A549 (cell line): ENCODE results near the gene ADAMTSL3. TPM values are rescaled to one million over a fixed set of nuclear protein-coding genes. Genes with fewer than 3 reads are reported as not detected.

Source experiments
- ATAC-seq, 2 experiments: fragments of 200-7000 bp in 1 of 2; fragments of >200 bp in 1 of 2; cut with Nextera tagmentation in 1 of 2; cut with Tn5 transposase in 1 of 2; 3 replicates each; pipeline versions ENCODE4 v1.8.0 to v1.9.1; 2018 to 2020; ENCODE audit warnings: mild to moderate bottlenecking in 1 of 2, moderate library complexity in 1 of 2
- CTCF ChIA-PET: fragments of 300-600 bp; sonication (Branson Sonifier 250); formaldehyde crosslinking; extraction: SDS; loops from one replicate; lab custom pipeline; 2021; ENCODE audit warnings: antibody characterized with exemption, inconsistent platforms; lab: Yijun Ruan, JAX
- POLR2A ChIA-PET: fragments of 350-600 bp; formaldehyde crosslinking; extraction: SDS; loops from one replicate; lab custom pipeline; 2021; ENCODE audit warnings: antibody characterized with exemption, inconsistent platforms; lab: Yijun Ruan, JAX
- DNase-seq, 2 experiments: peaks; one replicate each; pipeline versions ENCODE4 v3.0.0 to v3.0.0-alpha.2; 2011 to 2016; ENCODE audit warnings: low read depth in 1 of 2, low spot score in 1 of 2
- FAIRE-seq: peaks from 2 replicates; lab custom pipeline; 2011; peaks lifted over from hg19 to GRCh38; lab: Jason Lieb, UNC
- H3K27ac ChIP-seq, 2 experiments: fragments of >200 bp; sonication (Bioruptor Twin); formaldehyde crosslinking; 3 replicates each; pipeline ENCODE4 v1.5.1; 2016 to 2017
- H3K4me1 ChIP-seq: fragments of >200 bp; sonication (Bioruptor Twin); formaldehyde crosslinking; 3 replicates; pipeline ENCODE4 v1.6.1; 2016
- H3K4me2 ChIP-seq: fragments of >200 bp; sonication (Bioruptor Twin); formaldehyde crosslinking; 3 replicates; pipeline ENCODE4 v1.6.1; 2016
- H3K4me3 ChIP-seq: fragments of >200 bp; sonication (Bioruptor Twin); formaldehyde crosslinking; 3 replicates; pipeline ENCODE4 v1.5.1; 2016
- H3K9me3 ChIP-seq: fragments of >200 bp; sonication (Bioruptor Twin); formaldehyde crosslinking; 3 replicates; pipeline ENCODE4 v1.6.1; 2016
- ATOH8 ChIP-seq: fragments of 250-450 bp; sonication (Bioruptor Pico); IDR thresholded peaks from 2 replicates; pipeline ENCODE4 v1.5.0; 2020; ENCODE audit warnings: low read depth, mild to moderate bottlenecking, moderate library complexity
- CHD2 ChIP-seq: fragments of 150-350 bp; IDR thresholded peaks from 2 replicates; pipeline ENCODE4 v1.6.1; 2014; ENCODE audit warnings: low read length; ENCODE audit not compliant: partially characterized antibody
- EHF ChIP-seq: fragments of 250-450 bp; sonication (Bioruptor Pico); IDR thresholded peaks from 2 replicates; pipeline ENCODE4 v1.5.0; 2020; ENCODE audit warnings: mild to moderate bottlenecking
- EHMT2 ChIP-seq: fragments of 200-600 bp; sonication (generic); IDR thresholded peaks from 2 replicates; pipeline ENCODE4 v1.6.1; 2016; ENCODE audit warnings: antibody characterized with exemption, low read depth, mild to moderate bottlenecking, moderate library complexity
- EP300 ChIP-seq, 2 experiments: fragments of >200 bp; sonication (Bioruptor Twin); formaldehyde crosslinking; IDR thresholded peaks; 2 replicates in 1 of 2; 3 replicates in 1 of 2; pipeline ENCODE4 v1.6.1; 2016 to 2017
- FOXS1 ChIP-seq: fragments of 250-450 bp; sonication (Bioruptor Pico); IDR thresholded peaks from 2 replicates; pipeline ENCODE4 v1.5.0; 2020; ENCODE audit warnings: mild to moderate bottlenecking, moderate library complexity
- GATA3 ChIP-seq: IDR thresholded peaks from 2 replicates; pipeline ENCODE4 v1.6.1; 2012; ENCODE audit warnings: borderline replicate concordance
- HDAC2 ChIP-seq: fragments of 200-600 bp; sonication (generic); IDR thresholded peaks from 2 replicates; pipeline ENCODE4 v1.6.1; 2016
- HMGXB4 ChIP-seq: fragments of 250-450 bp; sonication (Bioruptor Pico); IDR thresholded peaks from 2 replicates; pipeline ENCODE4 v1.5.0; 2021; ENCODE audit warnings: mild to moderate bottlenecking, moderate library complexity, borderline replicate concordance
- HOXA7 ChIP-seq: fragments of 250-450 bp; sonication (Bioruptor Pico); IDR thresholded peaks from 2 replicates; pipeline ENCODE4 v1.5.0; 2020; ENCODE audit warnings: mild to moderate bottlenecking, moderate library complexity
- HOXB5 ChIP-seq: fragments of 250-450 bp; sonication (Bioruptor Pico); IDR thresholded peaks from 2 replicates; pipeline ENCODE4 v1.5.0; 2020; ENCODE audit warnings: mild to moderate bottlenecking, moderate library complexity
- JUN ChIP-seq, 2 experiments: fragments of >200 bp; sonication (Bioruptor Twin); formaldehyde crosslinking; IDR thresholded peaks; 2 replicates in 1 of 2; 3 replicates in 1 of 2; pipeline ENCODE4 v1.6.1; 2016 to 2017
- KDM5A ChIP-seq: fragments of 200-600 bp; sonication (generic); IDR thresholded peaks from 2 replicates; pipeline ENCODE4 v1.6.1; 2016; ENCODE audit warnings: antibody characterized with exemption, mild to moderate bottlenecking
- MAFK ChIP-seq: fragments of 450-650 bp; IDR thresholded peaks from 2 replicates; pipeline ENCODE4 v1.6.1; 2014; ENCODE audit not compliant: partially characterized antibody
- MAZ ChIP-seq: fragments of 150-350 bp; IDR thresholded peaks from 2 replicates; pipeline ENCODE4 v1.6.1; 2014; ENCODE audit warnings: antibody characterized with exemption, low read depth, low read length, borderline replicate concordance
- NFE2L2 ChIP-seq: fragments of 150-350 bp; conservative IDR thresholded peaks from 2 replicates; pipeline ENCODE4 v1.6.1; 2014; ENCODE audit warnings: low read length
- NR3C1 ChIP-seq: fragments of >200 bp; sonication (Bioruptor Twin); formaldehyde crosslinking; IDR thresholded peaks from 3 replicates; pipeline ENCODE4 v1.6.1; 2017
- PHF8 ChIP-seq: fragments of 200-600 bp; sonication (generic); IDR thresholded peaks from 2 replicates; pipeline ENCODE4 v1.6.1; 2016; ENCODE audit warnings: low read depth, mild to moderate bottlenecking, antibody characterized with exemption, moderate library complexity, borderline replicate concordance
- RARB ChIP-seq: fragments of 250-450 bp; sonication (Bioruptor Pico); IDR thresholded peaks from 2 replicates; pipeline ENCODE4 v1.8.0; 2021; ENCODE audit warnings: mild to moderate bottlenecking, moderate library complexity
- REST ChIP-seq: fragments of 200-600 bp; sonication (generic); IDR thresholded peaks from 2 replicates; pipeline ENCODE4 v1.6.1; 2016; ENCODE audit warnings: antibody characterized with exemption, mild to moderate bottlenecking, moderate library complexity
- SMC3 ChIP-seq: fragments of >200 bp; sonication (Bioruptor Twin); formaldehyde crosslinking; IDR thresholded peaks from 3 replicates; pipeline ENCODE4 v1.6.1; 2018; ENCODE audit warnings: inconsistent platforms
- TFCP2L1 ChIP-seq: fragments of 250-450 bp; sonication (Bioruptor Pico); IDR thresholded peaks from 2 replicates; pipeline ENCODE4 v1.5.0; 2021; ENCODE audit warnings: mild to moderate bottlenecking
- TP53 ChIP-seq: fragments of 250-450 bp; sonication (Bioruptor Pico); IDR thresholded peaks from 2 replicates; pipeline ENCODE4 v1.5.0; 2021; ENCODE audit warnings: mild to moderate bottlenecking, moderate library complexity
- ZNF302 ChIP-seq: fragments of 250-450 bp; sonication (Bioruptor Pico); IDR thresholded peaks from 2 replicates; pipeline ENCODE4 v1.9.0; 2021; ENCODE audit warnings: inconsistent platforms, mild to moderate bottlenecking, moderate library complexity
- ZSCAN20 ChIP-seq: fragments of 250-450 bp; sonication (Bioruptor Pico); IDR thresholded peaks from 2 replicates; pipeline ENCODE4 v1.8.0; 2022; ENCODE audit warnings: mild to moderate bottlenecking, moderate library complexity
- WGBS: methylation state at CpG from one replicate; pipeline ENCODE4 v1.1.6; 2017; ENCODE audit errors: missing lambda C conversion rate; 5-methylcytosine and 5-hydroxymethylcytosine counted together
- polyA plus RNA-seq, 4 experiments: library from polyadenylated mRNA; depleted of rRNA in 3 of 4; stranded (reverse); fragments of >200 nt; fragmentation: RNase III in 1 of 4; extraction: RNeasy Plus Mini Kit Qiagen cat#74134 plus additional on column Dnase treatment in 1 of 4; gene quantifications; 2 replicates in 3 of 4; 3 replicates in 1 of 4; pipeline ENCODE4 v1.2.3, GENCODE V29; 2011 to 2017

The ADAMTSL3 gene
- polyA plus RNA-seq, 2 of the 4 experiments (the other 2 are of a cell fraction), result 0.22 to 0.25 TPM

- no peak overlapping the region for H3K4me3 ChIP-seq
- no peak overlapping the region for H3K27ac ChIP-seq
- H3K4me2 ChIP-seq, result no peak overlapping the region
- POLR2A ChIA-PET, result no interaction called here
- no peak for ATAC-seq
- no peak for TF ChIP-seq HOXA7 (CRISPR knock-in tag)
- no peak for TF ChIP-seq ATOH8 (CRISPR knock-in tag)
- no peak for TF ChIP-seq SMC3
- TF ChIP-seq NR3C1, result no peak
- TF ChIP-seq GATA3, result no peak
- no peak for TF ChIP-seq MAZ
- FAIRE-seq, result no peak
- DNase-seq, result no peak
- H3K9me3 ChIP-seq, result peaks cover 4% of the 10 kb centered on the region; the same call in 2 of the 3 replicates
- CTCF ChIA-PET, result no interaction called here
- H3K4me1 ChIP-seq, result no peaks in the 10 kb centered on the region
- WGBS, result 9% methylated on average over 1 of the region's 1 CpG
Measured at GRCh38 chr15:83929619-83930018, 275.7 kb downstream of the ADAMTSL3 start.

GRCh38 chr15:83930392-83931212, 276.7 kb downstream of the ADAMTSL3 start:
- FAIRE-seq, result no peak
- peaks cover 7% of the 10 kb centered on the region; the same call in 2 of the 3 replicates for H3K9me3 ChIP-seq
- no peak overlapping the region for H3K4me2 ChIP-seq

GRCh38 chr15:83935774-83936173, 281.9 kb downstream of the ADAMTSL3 start:
- Histone ChIP-seq H3K4me2 (no peak overlapping the region), H3K4me3 (no peak overlapping the region), H3K27ac (no peak overlapping the region), H3K4me1 (no peaks in the 10 kb centered on the region)
- ChIA-PET CTCF (no interaction called here), POLR2A (no interaction called here)
- 3% methylated on average over 1 of the region's 1 CpG for WGBS
- FAIRE-seq (peak; percentile 23), ATAC-seq (no peak), DNase-seq (no peak)
- no peak for TF ChIP-seq HOXA7 (CRISPR knock-in tag)
- TF ChIP-seq MAFK, result peak; percentile 96
- TF ChIP-seq, all 56 proteins: peak for 1
- peaks cover 7% of the 10 kb centered on the region; the same call in 2 of the 3 replicates for H3K9me3 ChIP-seq

More at GRCh38 chr15:83930392-83931212, 276.7 kb downstream of the ADAMTSL3 start:
- ChIA-PET POLR2A (no interaction called here), CTCF (no interaction called here)
- peak in 1 of 2 experiments; percentile 11 for DNase-seq
- no peak overlapping the region for H3K4me3 ChIP-seq
- no peak overlapping the region for H3K27ac ChIP-seq
- no peak for TF ChIP-seq GATA3
- no peak for TF ChIP-seq EP300 (IDR thresholded peaks at IDR 0.05)
- no peak for TF ChIP-seq KDM5A
- no peak for TF ChIP-seq RARB
- TF ChIP-seq EHMT2, result no peak
- TF ChIP-seq CHD2, result no peak
- no peak for TF ChIP-seq ZSCAN20 (CRISPR knock-in tag)
- TF ChIP-seq REST, result no peak
- no peak for TF ChIP-seq NFE2L2
- ATAC-seq, result no peak
- H3K4me1 ChIP-seq, result no peaks in the 10 kb centered on the region

- no peak overlapping the region for H3K4me3 ChIP-seq
- ATAC-seq (no peak), FAIRE-seq (no peak), DNase-seq (no peak)
- no peaks in the 10 kb centered on the region; the same call in 2 of the 3 replicates for H3K9me3 ChIP-seq
- no peak overlapping the region for H3K4me2 ChIP-seq
- ChIA-PET CTCF (no interaction called here), POLR2A (no interaction called here)
- H3K4me1 ChIP-seq, result no peaks in the 10 kb centered on the region
- H3K27ac ChIP-seq, result no peak overlapping the region
- 31% methylated on average over 4 of the region's 4 CpGs for WGBS
- TF ChIP-seq TP53 (CRISPR knock-in tag) (no peak), MAFK (no peak), TFCP2L1 (CRISPR knock-in tag) (no peak), HMGXB4 (CRISPR knock-in tag) (no peak), MAZ (no peak), HDAC2 (no peak), EHF (CRISPR knock-in tag) (no peak), JUN (IDR thresholded peaks at IDR 0.05) (no peak), ZNF302 (no peak), FOXS1 (CRISPR knock-in tag) (no peak), HOXB5 (CRISPR knock-in tag) (no peak), ZSCAN20 (CRISPR knock-in tag) (no peak), CHD2 (no peak), PHF8 (no peak)
Measured at GRCh38 chr15:83940136-83940535, 286.2 kb downstream of the ADAMTSL3 start.
